NT2/D1 (cell line): ENCODE measurements around the gene SMC1B.

ENCODE experiments used
- SUZ12 ChIP-seq: IDR thresholded peaks from 2 replicates; pipeline ENCODE4 v1.6.1; 2011; ENCODE audit not compliant: insufficient read length, insufficient read depth; ENCODE audit errors: extremely low read depth
- YY1 ChIP-seq: IDR thresholded peaks from 2 replicates; pipeline ENCODE4 v1.6.1; 2011; ENCODE audit not compliant: insufficient read length, insufficient read depth
- ZNF274 ChIP-seq: IDR thresholded peaks from 2 replicates; pipeline ENCODE4 v1.6.1; 2011; ENCODE audit warnings: mild to moderate bottlenecking, low read depth, low read length

- TF ChIP-seq ZNF274: no peak
- TF ChIP-seq YY1: no peak
- TF ChIP-seq SUZ12: no peak
Observed at GRCh38 chr22:45343143-45343542, 70.3 kb downstream of the SMC1B start.
